A549 (cell line): ENCODE data around the gene DHX58. TPM values are rescaled to one million over a fixed set of nuclear protein-coding genes. Genes with fewer than 3 reads are reported as not detected.
A peak's percentile ranks its signal among the peaks of the same experiment; 100 is the strongest.

Experiments
- ATAC-seq, 2 experiments: fragments of 200-7000 bp in 1 of 2; fragments of >200 bp in 1 of 2; cut with Nextera tagmentation in 1 of 2; cut with Tn5 transposase in 1 of 2; 3 replicates each; pipeline versions ENCODE4 v1.8.0 to v1.9.1; 2018 to 2020; ENCODE audit warnings: mild to moderate bottlenecking in 1 of 2, moderate library complexity in 1 of 2
- CTCF ChIA-PET: fragments of 300-600 bp; sonication (Branson Sonifier 250); formaldehyde crosslinking; extraction: SDS; loops from one replicate; lab custom pipeline; 2021; ENCODE audit warnings: antibody characterized with exemption, inconsistent platforms; lab: Yijun Ruan, JAX
- POLR2A ChIA-PET: fragments of 350-600 bp; formaldehyde crosslinking; extraction: SDS; loops from one replicate; lab custom pipeline; 2021; ENCODE audit warnings: antibody characterized with exemption, inconsistent platforms; lab: Yijun Ruan, JAX
- DNase-seq, 2 experiments: peaks; one replicate each; pipeline versions ENCODE4 v3.0.0 to v3.0.0-alpha.2; 2011 to 2016; ENCODE audit warnings: low read depth in 1 of 2, low spot score in 1 of 2
- FAIRE-seq: peaks from 2 replicates; lab custom pipeline; 2011; peaks lifted over from hg19 to GRCh38; lab: Jason Lieb, UNC
- H3K27ac ChIP-seq, 2 experiments: fragments of >200 bp; sonication (Bioruptor Twin); formaldehyde crosslinking; 3 replicates each; pipeline ENCODE4 v1.5.1; 2016 to 2017
- H3K4me1 ChIP-seq: fragments of >200 bp; sonication (Bioruptor Twin); formaldehyde crosslinking; 3 replicates; pipeline ENCODE4 v1.6.1; 2016
- H3K4me2 ChIP-seq: fragments of >200 bp; sonication (Bioruptor Twin); formaldehyde crosslinking; 3 replicates; pipeline ENCODE4 v1.6.1; 2016
- H3K4me3 ChIP-seq: fragments of >200 bp; sonication (Bioruptor Twin); formaldehyde crosslinking; 3 replicates; pipeline ENCODE4 v1.5.1; 2016
- H3K9me3 ChIP-seq: fragments of >200 bp; sonication (Bioruptor Twin); formaldehyde crosslinking; 3 replicates; pipeline ENCODE4 v1.6.1; 2016
- ATOH8 ChIP-seq: fragments of 250-450 bp; sonication (Bioruptor Pico); IDR thresholded peaks from 2 replicates; pipeline ENCODE4 v1.5.0; 2020; ENCODE audit warnings: low read depth, mild to moderate bottlenecking, moderate library complexity
- CBX2 ChIP-seq: fragments of 200-600 bp; sonication (generic); IDR thresholded peaks from 2 replicates; pipeline ENCODE4 v1.6.1; 2016; ENCODE audit warnings: low read depth, mild to moderate bottlenecking, borderline replicate concordance
- CEBPB ChIP-seq, 2 experiments: fragments of >200 bp in 1 of 2; sonication (Bioruptor Twin) in 1 of 2; formaldehyde crosslinking in 1 of 2; IDR thresholded peaks; 2 replicates each; pipeline ENCODE4 v1.6.1; 2012 to 2016
- CHD4 ChIP-seq: fragments of 200-600 bp; sonication (generic); IDR thresholded peaks from 2 replicates; pipeline ENCODE4 v1.6.1; 2016; ENCODE audit warnings: antibody characterized with exemption, mild to moderate bottlenecking, borderline replicate concordance
- E2F6 ChIP-seq: IDR thresholded peaks from 2 replicates; pipeline ENCODE4 v1.6.1; 2012; ENCODE audit warnings: low read depth, borderline replicate concordance
- EP300 ChIP-seq, 2 experiments: fragments of >200 bp; sonication (Bioruptor Twin); formaldehyde crosslinking; IDR thresholded peaks; 2 replicates in 1 of 2; 3 replicates in 1 of 2; pipeline ENCODE4 v1.6.1; 2016 to 2017
- GATA3 ChIP-seq: IDR thresholded peaks from 2 replicates; pipeline ENCODE4 v1.6.1; 2012; ENCODE audit warnings: borderline replicate concordance
- HES2 ChIP-seq: fragments of >200 bp; sonication (Bioruptor Twin); formaldehyde crosslinking; IDR thresholded peaks from 2 replicates; pipeline ENCODE4 v1.6.1; 2016
- HOXB13 ChIP-seq: fragments of 250-450 bp; sonication (Bioruptor Pico); IDR thresholded peaks from 2 replicates; pipeline ENCODE4 v1.5.0; 2020; ENCODE audit warnings: low read depth, mild to moderate bottlenecking, moderate library complexity
- HOXB5 ChIP-seq: fragments of 250-450 bp; sonication (Bioruptor Pico); IDR thresholded peaks from 2 replicates; pipeline ENCODE4 v1.5.0; 2020; ENCODE audit warnings: mild to moderate bottlenecking, moderate library complexity
- MAFK ChIP-seq: fragments of 450-650 bp; IDR thresholded peaks from 2 replicates; pipeline ENCODE4 v1.6.1; 2014; ENCODE audit not compliant: partially characterized antibody
- NFE2L2 ChIP-seq: fragments of 150-350 bp; conservative IDR thresholded peaks from 2 replicates; pipeline ENCODE4 v1.6.1; 2014; ENCODE audit warnings: low read length
- RNF2 ChIP-seq: fragments of 200-600 bp; sonication (generic); IDR thresholded peaks from 2 replicates; pipeline ENCODE4 v1.6.1; 2016; ENCODE audit warnings: low read depth, mild to moderate bottlenecking, antibody characterized with exemption, moderate library complexity, borderline replicate concordance
- TP53 ChIP-seq: fragments of 250-450 bp; sonication (Bioruptor Pico); IDR thresholded peaks from 2 replicates; pipeline ENCODE4 v1.5.0; 2021; ENCODE audit warnings: mild to moderate bottlenecking, moderate library complexity
- USF2 ChIP-seq: fragments of 450-650 bp; IDR thresholded peaks from 2 replicates; pipeline ENCODE4 v1.6.1; 2014; ENCODE audit warnings: antibody characterized with exemption
- ZC3H11A ChIP-seq: fragments of 450-650 bp; IDR thresholded peaks from 2 replicates; pipeline ENCODE4 v1.6.1; 2014; ENCODE audit warnings: antibody characterized with exemption, mild to moderate bottlenecking
- ZFP36 ChIP-seq: fragments of 450-650 bp; IDR thresholded peaks from 2 replicates; pipeline ENCODE4 v1.6.1; 2014; ENCODE audit warnings: borderline replicate concordance; ENCODE audit not compliant: partially characterized antibody
- WGBS: methylation state at CpG from one replicate; pipeline ENCODE4 v1.1.6; 2017; ENCODE audit errors: missing lambda C conversion rate; 5-methylcytosine and 5-hydroxymethylcytosine counted together
- polyA plus RNA-seq, 4 experiments: library from polyadenylated mRNA; depleted of rRNA in 3 of 4; stranded (reverse); fragments of >200 nt; fragmentation: RNase III in 1 of 4; extraction: RNeasy Plus Mini Kit Qiagen cat#74134 plus additional on column Dnase treatment in 1 of 4; gene quantifications; 2 replicates in 3 of 4; 3 replicates in 1 of 4; pipeline ENCODE4 v1.2.3, GENCODE V29; 2011 to 2017

The DHX58 gene
- polyA plus RNA-seq, 2 of the 4 experiments (the other 2 are of a cell fraction) = 0.37 to 0.59 TPM

- H3K9me3 ChIP-seq = no peaks in the 10 kb centered on the region
- no peak for TF ChIP-seq USF2
- no peak for TF ChIP-seq ZC3H11A
- TF ChIP-seq TP53 (CRISPR knock-in tag) = no peak
- TF ChIP-seq, all 56 proteins: peak for 0
- 92% methylated on average over 9 of the region's 9 CpGs for WGBS
- ChIA-PET POLR2A (interaction anchor here (1.1 kb wide), 1 partner anchor 92 kb away, joined by 3 read pairs; the partner anchor contains the start of gene DNAJC7), CTCF (interaction anchor here (0.6 to 39.5 kb wide), 11 partner anchors 5 to 275 kb away, joined by 3 to 658 read pairs (median 4); partner anchors contain the start of genes CNP, DHX58, DNAJC7 and KAT2A)
- FAIRE-seq = no peak
- Histone ChIP-seq H3K4me1 (peaks cover 11% of the 10 kb centered on the region; the same call in 1 of the 3 replicates), H3K27ac (no peak overlapping the region), H3K4me2 (no peak overlapping the region), H3K4me3 (no peak overlapping the region)
- no peak for ATAC-seq
- DNase-seq = no peak
These were observed 3.4 kb downstream of the DHX58 start for GRCh38 chr17:42109086-42109485.

- H3K4me2 ChIP-seq = peak overlapping the region; percentile 67
- DNase-seq (peak; percentile 76 to 88), FAIRE-seq (no peak), ATAC-seq (peak; percentile 58 to 89)
- H3K27ac ChIP-seq = peak overlapping the region in 1 of 2 experiments; percentile 69; a peak in 3 of 6 replicates
- 0 out of 2 replicates have a peak, but pooled peaks have one; percentile 13 for TF ChIP-seq NFE2L2
- no peak for TF ChIP-seq ZFP36
- 0 out of 2 replicates have a peak, but pooled peaks have one; percentile 60 for TF ChIP-seq HOXB13 (CRISPR knock-in tag)
- no peak for TF ChIP-seq RNF2
- no peak for TF ChIP-seq GATA3
- peak; percentile 52 for TF ChIP-seq MAFK
- no peak for TF ChIP-seq HES2
- no peak for TF ChIP-seq ATOH8
- no peak for TF ChIP-seq CBX2
- TF ChIP-seq CHD4 = no peak
- no peak for TF ChIP-seq EP300 (IDR thresholded peaks at IDR 0.05)
- no peak for TF ChIP-seq E2F6
- ChIA-PET CTCF (interaction anchor here (0.8 to 39.5 kb wide), 11 partner anchors 6 to 168 kb away, joined by 3 to 658 read pairs (median 16); partner anchors contain the start of genes CNP, DHX58, DNAJC7 and KAT2A), POLR2A (interaction anchor here (1.1 kb wide), 1 partner anchor 91 kb away, joined by 3 read pairs; the partner anchor contains the start of gene DNAJC7)
- WGBS = 77% methylated on average over 42 of the region's 51 CpGs
- H3K9me3 ChIP-seq = no peaks in the 10 kb centered on the region
- peak overlapping the region; percentile 28; the same call in 1 of the 3 replicates for H3K4me3 ChIP-seq
- peaks cover 11% of the 10 kb centered on the region; the same call in 1 of the 3 replicates for H3K4me1 ChIP-seq
These were observed 4.6 kb downstream of the DHX58 start for GRCh38 chr17:42107597-42108576.

GRCh38 chr17:42107124-42107523 is 5.4 kb downstream of the DHX58 start:
- no peak for FAIRE-seq

More at GRCh38 chr17:42107124-42107523, 5.4 kb downstream of the DHX58 start:
- H3K4me1 ChIP-seq = peaks cover 5% of the 10 kb centered on the region; the same call in 1 of the 3 replicates
- CTCF ChIA-PET = interaction anchor here (0.6 to 39.5 kb wide), 5 partner anchors 7 to 144 kb away, joined by 5 to 658 read pairs (median 243); partner anchors contain the start of genes DHX58, DNAJC7, KAT2A and NKIRAS2
- ATAC-seq (no peak), DNase-seq (no peak)
- H3K4me2 ChIP-seq = peak overlapping the region; percentile 67
- WGBS = 74% methylated on average over 6 of the region's 6 CpGs
- peak overlapping the region; percentile 28; the same call in 1 of the 3 replicates for H3K4me3 ChIP-seq
- H3K27ac ChIP-seq = peak overlapping the region in 1 of 2 experiments; percentile 30; a peak in 1 of 6 replicates
- peak in 1 of 2 experiments; percentile 38; a peak in 1 of 4 replicates for TF ChIP-seq CEBPB (IDR thresholded peaks at IDR 0.05)
- TF ChIP-seq HOXB5 (CRISPR knock-in tag) = no peak
- TF ChIP-seq, all 56 proteins: peak for 1
- POLR2A ChIA-PET = no interaction called here
- H3K9me3 ChIP-seq = no peaks in the 10 kb centered on the region
